HUES64 (cell line): ENCODE measurements around the gene BIRC6.

Source experiments
- H3K27ac ChIP-seq: 2 replicates; pipeline ENCODE4 v1.7.0; 2013; ENCODE audit warnings: low read depth, low read length, inconsistent platforms
- H3K27me3 ChIP-seq: 2 replicates; pipeline ENCODE4 v1.6.1; 2013; ENCODE audit warnings: mild to moderate bottlenecking, low read length; ENCODE audit not compliant: insufficient read depth
- H3K36me3 ChIP-seq: 2 replicates; pipeline ENCODE4 v1.6.1; 2013; ENCODE audit warnings: mild to moderate bottlenecking, low read length; ENCODE audit not compliant: insufficient read depth
- H3K4me1 ChIP-seq: 2 replicates; pipeline ENCODE4 v1.6.1; 2013; ENCODE audit warnings: mild to moderate bottlenecking, low read length, moderate library complexity; ENCODE audit not compliant: insufficient read depth
- H3K4me3 ChIP-seq: 2 replicates; pipeline ENCODE4 v1.5.1; 2013; ENCODE audit warnings: mild to moderate bottlenecking, low read length, moderate library complexity
- H3K9ac ChIP-seq: 2 replicates; pipeline ENCODE4 v1.6.1; 2013; ENCODE audit warnings: mild to moderate bottlenecking, low read depth, low read length
- H3K9me3 ChIP-seq: 2 replicates; pipeline ENCODE4 v1.6.1; 2013; ENCODE audit warnings: low read depth, low read length; ENCODE audit not compliant: insufficient read depth
- WGBS: fragments of 150-250, 120-280 bp; methylation state at CpG from one replicate; pipeline ENCODE4 v1.1.7; 2013; ENCODE audit warnings: missing lambda C conversion rate; 5-methylcytosine and 5-hydroxymethylcytosine counted together

Gene BIRC6

DNA sequence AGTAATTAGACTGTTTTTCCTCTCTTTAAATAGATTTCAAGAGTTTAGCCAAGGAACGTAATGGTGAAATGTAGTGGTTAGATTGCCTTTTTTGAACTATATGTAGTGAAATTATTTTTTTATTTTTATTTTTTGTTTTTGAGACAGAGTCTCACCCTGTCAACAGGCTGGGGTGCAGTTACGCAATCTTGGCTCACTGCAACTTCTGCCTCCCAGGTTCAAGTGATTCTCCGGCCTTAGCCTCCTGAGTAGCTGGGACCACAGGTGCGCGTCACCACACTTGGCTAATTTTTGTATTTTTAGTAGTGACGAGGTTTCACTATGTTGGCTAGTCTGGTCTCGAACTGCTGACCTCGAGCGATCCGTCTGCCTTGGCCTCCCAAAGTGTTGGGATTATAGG, 60.8 kb downstream of the BIRC6 start:
- WGBS: 96% methylated on average over 9 of the region's 10 CpGs
- Histone ChIP-seq H3K9ac (no peak overlapping the region), H3K9me3 (no peaks in the 10 kb centered on the region), H3K27ac (no peak overlapping the region), H3K27me3 (no peaks in the 10 kb centered on the region), H3K4me3 (no peak overlapping the region), H3K36me3 (peaks cover 45% of the 10 kb centered on the region), H3K4me1 (no peaks in the 10 kb centered on the region; the same call in 1 of the 2 replicates)

GRCh38 chr2:32418778-32419177, 62.0 kb downstream of the BIRC6 start:
- H3K9ac ChIP-seq: no peak overlapping the region
- H3K4me1 ChIP-seq: no peaks in the 10 kb centered on the region; the same call in 1 of the 2 replicates
- no peak overlapping the region for H3K27ac ChIP-seq
- H3K27me3 ChIP-seq: no peaks in the 10 kb centered on the region
- no peaks in the 10 kb centered on the region for H3K9me3 ChIP-seq
- WGBS: 95% methylated on average over 4 of the region's 5 CpGs
- H3K36me3 ChIP-seq: peaks cover 41% of the 10 kb centered on the region
- H3K4me3 ChIP-seq: no peak overlapping the region

- Histone ChIP-seq H3K4me3 (no peak overlapping the region), H3K36me3 (peaks cover 18% of the 10 kb centered on the region), H3K27me3 (no peaks in the 10 kb centered on the region), H3K9ac (no peak overlapping the region), H3K27ac (no peak overlapping the region), H3K4me1 (no peaks in the 10 kb centered on the region; the same call in 1 of the 2 replicates), H3K9me3 (no peaks in the 10 kb centered on the region)
- WGBS: 100% methylated on average over 1 of the region's 1 CpG
These were observed 65.3 kb downstream of the BIRC6 start for GRCh38 chr2:32422133-32422532.

DNA sequence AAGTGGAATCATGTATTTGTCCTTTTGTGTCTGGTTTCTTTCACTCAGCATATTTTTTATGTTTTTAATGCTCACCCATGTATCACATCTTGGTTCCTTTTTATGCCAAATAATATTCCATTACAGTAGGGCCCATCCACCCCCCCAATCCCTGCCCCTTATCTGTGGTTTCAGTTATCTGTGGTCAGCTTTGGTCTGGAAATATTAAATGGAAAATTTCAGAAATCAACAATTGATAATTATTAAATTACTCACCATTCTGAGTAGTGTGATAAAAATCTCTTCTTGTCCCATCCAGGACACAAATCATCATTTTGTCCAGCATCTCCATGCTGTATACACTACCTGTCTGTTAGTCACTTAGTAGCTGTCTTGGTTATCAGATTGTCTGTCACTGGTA, 66.7 kb downstream of the BIRC6 start:
- H3K36me3 ChIP-seq: peaks cover 7% of the 10 kb centered on the region; the same call in 1 of the 2 replicates
- no peak overlapping the region for H3K9ac ChIP-seq
- no peak overlapping the region for H3K27ac ChIP-seq
- no peaks in the 10 kb centered on the region; the same call in 1 of the 2 replicates for H3K4me1 ChIP-seq
- H3K9me3 ChIP-seq: no peaks in the 10 kb centered on the region
- H3K4me3 ChIP-seq: no peak overlapping the region
- no peaks in the 10 kb centered on the region for H3K27me3 ChIP-seq

GRCh38 chr2:32424739-32425138, 67.9 kb downstream of the BIRC6 start:
- WGBS: 96% methylated on average over 4 of the region's 5 CpGs
- peaks cover 4% of the 10 kb centered on the region; the same call in 1 of the 2 replicates for H3K36me3 ChIP-seq
- H3K27me3 ChIP-seq: no peaks in the 10 kb centered on the region
- no peak overlapping the region for H3K27ac ChIP-seq
- no peaks in the 10 kb centered on the region; the same call in 1 of the 2 replicates for H3K4me1 ChIP-seq
- no peaks in the 10 kb centered on the region for H3K9me3 ChIP-seq
- no peak overlapping the region for H3K4me3 ChIP-seq
- no peak overlapping the region for H3K9ac ChIP-seq

DNA sequence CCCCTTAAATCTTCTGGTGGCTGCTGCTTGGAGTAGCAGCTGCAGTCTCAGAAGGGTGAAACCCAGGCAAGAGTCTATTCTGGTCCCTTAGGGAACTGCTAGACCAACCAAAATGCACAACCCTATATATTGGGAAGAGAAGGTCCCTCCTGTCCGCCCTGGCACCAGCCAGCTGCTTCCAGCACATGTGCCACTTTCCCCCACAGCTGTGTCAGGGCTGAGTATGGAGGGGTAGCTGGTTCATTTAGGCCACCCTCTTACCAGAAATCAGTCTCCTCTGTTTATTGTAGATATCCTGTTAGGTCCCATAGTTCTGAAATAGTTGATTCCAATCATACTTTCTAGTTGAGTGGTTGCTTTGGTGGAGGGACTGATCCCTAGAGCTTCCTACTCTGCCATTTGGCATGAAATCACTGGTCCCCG, 68.9 kb downstream of the BIRC6 start:
- no peak overlapping the region for H3K9ac ChIP-seq
- no peaks in the 10 kb centered on the region; the same call in 1 of the 2 replicates for H3K4me1 ChIP-seq
- H3K9me3 ChIP-seq: no peaks in the 10 kb centered on the region
- no peak overlapping the region for H3K27ac ChIP-seq
- peaks cover 11% of the 10 kb centered on the region for H3K36me3 ChIP-seq
- 100% methylated on average over 2 of the region's 2 CpGs for WGBS
- H3K4me3 ChIP-seq: no peak overlapping the region
- no peaks in the 10 kb centered on the region for H3K27me3 ChIP-seq

GRCh38 chr2:32427672-32428610, 71.1 kb downstream of the BIRC6 start:
- Histone ChIP-seq H3K9ac (no peak overlapping the region), H3K27ac (no peak overlapping the region), H3K9me3 (no peaks in the 10 kb centered on the region), H3K4me1 (no peaks in the 10 kb centered on the region), H3K36me3 (peaks cover 22% of the 10 kb centered on the region), H3K27me3 (no peaks in the 10 kb centered on the region), H3K4me3 (no peak overlapping the region)
- WGBS: 93% methylated on average over 5 of the region's 6 CpGs

DNA sequence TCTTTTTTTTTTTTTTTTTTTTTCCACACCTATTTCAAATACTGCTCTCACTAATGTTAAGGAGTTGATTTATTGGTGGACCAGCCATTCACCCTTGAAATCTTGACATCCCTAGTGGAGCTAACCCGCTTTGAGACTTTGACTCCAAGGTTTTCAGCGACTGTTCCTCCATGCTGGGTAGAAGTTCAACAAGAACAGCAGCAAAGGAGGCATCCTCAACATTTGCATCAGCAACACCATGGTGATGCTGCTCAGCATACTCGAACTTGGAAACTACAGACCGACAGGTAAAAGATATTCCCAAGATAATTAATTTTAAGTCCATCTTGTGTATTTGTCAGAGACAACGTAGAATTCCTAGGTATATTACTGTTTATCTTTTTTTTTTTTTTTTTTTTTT, 74.0 kb downstream of the BIRC6 start:
- peaks cover 39% of the 10 kb centered on the region for H3K36me3 ChIP-seq
- 94% methylated on average over 4 of the region's 5 CpGs for WGBS

GRCh38 chr2:32436150-32436549, 79.3 kb downstream of the BIRC6 start:
- Histone ChIP-seq H3K4me3 (no peak overlapping the region), H3K4me1 (no peaks in the 10 kb centered on the region), H3K9me3 (no peaks in the 10 kb centered on the region), H3K27ac (no peak overlapping the region), H3K9ac (no peak overlapping the region), H3K36me3 (peaks cover 73% of the 10 kb centered on the region), H3K27me3 (no peaks in the 10 kb centered on the region)
- WGBS: 96% methylated on average over 4 of the region's 6 CpGs

More for the DNA sequence above, 74.0 kb downstream of the BIRC6 start:
- Histone ChIP-seq H3K9ac (no peak overlapping the region), H3K9me3 (no peaks in the 10 kb centered on the region), H3K4me1 (no peaks in the 10 kb centered on the region), H3K27me3 (no peaks in the 10 kb centered on the region), H3K27ac (no peak overlapping the region), H3K4me3 (no peak overlapping the region)

GRCh38 chr2:32442020-32442467, 85.2 kb downstream of the BIRC6 start:
- Histone ChIP-seq H3K9ac (no peak overlapping the region), H3K4me1 (no peaks in the 10 kb centered on the region), H3K9me3 (no peaks in the 10 kb centered on the region), H3K4me3 (no peak overlapping the region), H3K36me3 (peaks cover 91% of the 10 kb centered on the region), H3K27me3 (no peaks in the 10 kb centered on the region), H3K27ac (no peak overlapping the region)
- 96% methylated on average over 7 of the region's 7 CpGs for WGBS

DNA sequence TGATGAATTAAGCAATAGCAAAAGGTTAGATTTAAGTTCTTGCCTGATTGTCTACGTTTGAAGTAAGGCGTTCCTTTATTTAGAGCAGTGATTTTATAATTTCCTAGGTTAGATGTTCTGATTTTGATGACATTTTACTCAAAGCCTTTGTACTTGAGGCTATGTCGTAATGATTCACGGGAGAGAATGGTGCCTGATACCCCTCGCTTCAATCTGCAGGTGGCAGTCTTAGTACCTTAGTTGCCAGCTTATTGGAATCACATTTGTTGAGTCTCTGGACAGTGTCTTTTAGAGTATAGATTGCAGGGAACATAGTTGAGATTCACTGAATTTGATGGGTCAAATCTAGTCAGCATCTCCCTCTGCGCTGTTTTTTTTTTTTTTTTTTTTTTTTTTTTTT, 89.5 kb downstream of the BIRC6 start:
- H3K9ac ChIP-seq: no peak overlapping the region
- no peak overlapping the region for H3K27ac ChIP-seq
- H3K4me1 ChIP-seq: no peaks in the 10 kb centered on the region
- peaks cover 79% of the 10 kb centered on the region for H3K36me3 ChIP-seq
- no peaks in the 10 kb centered on the region for H3K27me3 ChIP-seq
- 92% methylated on average over 5 of the region's 6 CpGs for WGBS
- no peaks in the 10 kb centered on the region for H3K9me3 ChIP-seq
- no peak overlapping the region for H3K4me3 ChIP-seq
